T-helper 1 cell (primary cell): ENCODE results near the gene GPR137B.

Experiments
- DNase-seq, 5 donors: peaks; one replicate each; pipeline ENCODE4 v3.0.0-alpha.2; 2012 to 2020
- total RNA-seq, 4 donors: gene quantifications; one replicate each; lab custom pipeline; 2026; lab: John Stamatoyannopoulos, UW

Gene GPR137B
- total RNA-seq: 6.4 to 13.3 (median 11.4) reads per million in 4 donors

GRCh38 chr1:236142253-236143103 lies at the start of gene GPR137B:
TSS of gene GPR137B (plus strand) at chr1:236142539. CDS start at chr1:236142623, 84 bp downstream.
- DNase-seq: peak in 4 of 5 donors; percentile 34 to 43 (median 38)

DNA sequence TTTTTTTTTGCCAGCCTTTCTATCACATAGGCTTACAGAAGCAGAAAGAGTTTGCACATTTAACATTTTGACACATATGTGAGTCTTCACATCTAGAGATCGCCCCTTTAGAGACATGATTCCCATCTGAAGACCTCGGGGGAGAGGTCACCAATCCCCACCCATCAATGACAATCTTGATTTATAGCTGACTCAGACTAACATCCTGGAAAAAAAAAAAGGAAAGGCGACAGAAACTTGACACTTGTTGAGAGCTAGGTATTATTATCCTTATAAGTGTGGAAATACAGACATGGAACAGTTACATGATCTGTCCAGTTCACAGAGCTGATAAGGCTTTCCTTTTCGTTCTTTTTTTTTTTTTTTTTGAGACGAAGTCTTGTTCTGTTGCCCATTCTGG lies 49.4 kb upstream of the GPR137B start:
- DNase-seq: no peak

DNA sequence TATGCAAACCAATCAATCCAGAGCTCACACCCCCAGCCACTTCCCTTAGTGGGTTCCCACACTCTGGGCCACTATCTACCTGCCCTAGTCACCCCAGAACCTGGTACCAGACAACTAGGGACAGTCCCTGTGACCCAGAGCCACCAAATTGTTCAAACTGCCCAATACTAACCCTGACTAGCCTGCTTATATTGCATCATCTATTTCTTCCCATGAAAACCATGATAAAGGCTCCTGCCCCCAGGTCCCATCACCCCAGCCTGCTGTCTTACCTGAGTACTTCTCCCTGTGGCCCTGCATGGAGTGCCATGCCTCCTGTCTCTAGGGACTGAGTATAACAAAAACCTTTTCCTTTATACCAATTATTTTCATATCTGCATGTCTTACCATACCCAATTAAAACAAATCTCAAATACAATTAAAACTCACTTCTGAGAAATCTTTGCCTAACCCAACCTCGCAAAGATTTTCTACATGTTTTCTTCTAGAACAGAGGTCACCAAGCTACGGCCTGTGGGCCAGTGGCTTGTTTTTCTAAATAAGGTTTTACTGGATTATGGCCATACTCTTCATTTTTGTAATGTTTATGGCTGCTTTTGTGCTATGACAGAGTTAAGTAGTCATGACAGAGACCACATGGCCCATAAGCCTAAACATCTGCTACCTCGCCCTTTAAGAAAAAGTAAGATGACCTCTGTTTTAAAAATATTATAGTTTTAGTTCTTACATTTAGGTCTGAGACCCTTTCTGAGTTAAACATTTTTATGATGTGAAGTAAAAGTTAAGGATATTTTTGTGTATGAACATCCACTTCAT lies 46.4 kb upstream of the GPR137B start:
- no peak for DNase-seq

GRCh38 chr1:236096660-236097482 lies 45.5 kb upstream of the GPR137B start:
- peak; percentile 49 to 100 (median 87) for DNase-seq

- DNase-seq: no peak
These were observed 44.1 kb upstream of the GPR137B start for GRCh38 chr1:236098267-236098666.

- DNase-seq: no peak
These were observed 42.9 kb upstream of the GPR137B start for GRCh38 chr1:236099355-236099974.

DNA sequence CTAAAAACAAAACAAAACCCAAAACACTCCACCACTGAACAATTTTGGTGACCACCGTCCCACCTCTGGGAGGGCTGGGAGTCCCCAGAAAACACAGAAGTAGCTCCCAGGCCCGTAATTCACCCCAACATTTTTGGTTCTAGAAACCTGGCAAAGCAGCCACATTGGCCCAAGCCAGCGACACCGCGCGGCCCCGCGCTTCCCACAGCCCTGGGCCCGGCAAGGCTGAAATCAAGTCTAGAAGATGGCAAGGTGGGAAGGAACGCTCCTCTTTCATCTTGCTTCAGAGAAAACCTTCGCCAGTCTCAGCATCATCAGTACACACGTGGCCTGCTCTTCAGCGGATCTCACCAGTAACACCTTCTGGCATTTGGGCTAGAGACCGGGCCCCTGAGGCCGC lies 41.5 kb upstream of the GPR137B start:
- no peak for DNase-seq

DNA sequence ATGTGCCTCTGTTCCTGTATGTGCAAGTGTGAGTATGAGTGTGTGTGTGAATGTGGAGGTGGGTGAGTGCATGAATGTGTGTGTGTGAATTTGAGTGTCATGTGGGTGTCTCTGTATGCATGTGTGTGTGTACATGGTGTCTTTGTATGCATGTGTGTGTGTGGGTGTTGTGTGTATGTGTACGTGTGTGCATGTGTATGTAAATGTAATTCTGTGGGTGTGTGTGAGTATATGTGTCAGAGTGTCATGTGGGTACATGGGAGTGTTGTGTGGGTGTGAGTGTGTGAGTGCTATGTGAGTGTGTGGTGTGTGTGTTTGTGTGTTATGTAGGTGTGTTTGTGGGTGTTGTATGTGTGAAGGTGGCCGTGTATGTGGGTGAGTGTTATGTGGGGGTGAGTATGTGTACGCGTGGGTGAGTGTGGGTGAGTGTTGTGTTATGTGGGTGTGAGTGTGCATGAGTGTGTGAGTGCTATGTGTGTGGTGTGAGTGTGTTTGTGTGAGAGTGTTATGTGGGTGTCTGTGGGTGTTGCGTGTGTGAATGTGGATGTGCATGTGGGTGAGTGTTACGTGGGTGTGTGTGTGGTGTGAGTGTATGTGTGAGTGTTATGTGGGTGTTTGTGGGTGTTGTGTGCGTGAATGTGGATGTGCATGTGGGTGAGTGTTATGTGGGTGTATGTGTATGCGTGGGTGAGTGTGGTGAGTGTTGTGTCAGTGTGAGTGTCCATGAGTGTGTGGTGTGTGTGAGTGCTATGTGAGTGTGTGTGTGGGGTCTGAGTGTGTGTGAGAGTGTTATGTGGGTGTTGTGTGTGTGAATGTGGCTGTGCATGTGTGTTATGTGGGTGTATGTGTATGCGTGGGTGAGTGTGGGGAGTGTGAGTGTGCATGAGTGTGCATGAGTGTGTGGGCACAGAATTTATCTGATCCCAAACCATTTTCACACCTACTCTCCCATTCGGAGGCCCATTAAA lies 40.8 kb upstream of the GPR137B start:
- no peak for DNase-seq

DNA sequence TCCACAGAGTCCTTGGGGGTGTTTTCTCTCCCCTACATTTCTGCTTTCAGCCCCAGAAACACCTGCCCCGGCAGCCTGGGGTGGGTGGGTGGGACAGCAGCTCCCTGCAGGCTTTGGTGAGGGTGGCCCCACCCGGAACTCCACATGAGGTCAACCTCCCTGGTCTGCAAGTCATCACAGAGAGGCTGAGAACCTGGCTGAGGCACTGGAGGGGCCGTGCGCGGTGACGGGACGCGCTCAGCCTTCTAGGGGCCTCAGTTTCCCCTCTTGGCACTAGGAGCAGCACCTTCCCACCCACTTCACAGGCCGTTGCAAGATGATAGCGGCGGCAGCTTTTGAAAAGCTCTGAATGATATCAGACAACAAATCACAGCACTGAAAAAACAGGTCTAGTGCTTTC lies 39.7 kb upstream of the GPR137B start:
- no peak for DNase-seq

- DNase-seq: no peak
These were observed 39.3 kb upstream of the GPR137B start for GRCh38 chr1:236103059-236103458.

DNA sequence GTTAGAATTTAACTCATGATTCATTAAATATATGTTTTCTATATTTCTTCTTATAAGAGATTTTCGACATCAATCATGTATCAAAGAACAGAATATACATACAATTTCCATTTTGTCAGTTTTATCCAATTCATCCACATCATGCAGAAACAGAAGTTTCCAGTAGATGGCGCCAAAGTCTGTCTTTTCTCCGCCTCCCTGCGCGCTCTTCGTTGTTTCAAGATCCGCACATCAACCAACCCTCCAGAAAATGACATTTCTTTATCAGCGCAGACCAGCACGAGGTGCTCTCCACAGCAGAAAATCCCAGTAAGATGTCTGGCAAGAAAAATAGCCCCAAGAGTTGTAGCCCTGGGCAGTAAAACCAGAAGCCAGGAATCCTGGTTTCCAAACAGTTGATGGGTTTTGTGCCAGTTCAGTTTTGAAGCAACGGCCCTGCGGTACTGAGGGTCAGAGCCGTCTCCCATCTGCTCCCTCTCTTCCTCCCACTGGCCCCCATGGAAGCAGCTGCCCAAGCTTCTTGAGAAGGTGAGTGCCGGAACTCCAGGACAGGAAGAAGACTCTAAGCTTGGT lies 38.6 kb upstream of the GPR137B start:
- peak in 4 of 5 donors; percentile 35 to 56 (median 46) for DNase-seq

GRCh38 chr1:236107121-236107907 lies 35.0 kb upstream of the GPR137B start:
- no peak for DNase-seq

GRCh38 chr1:236108027-236108648 lies 34.2 kb upstream of the GPR137B start:
- no peak for DNase-seq

- no peak for DNase-seq
These were observed 32.2 kb upstream of the GPR137B start for GRCh38 chr1:236110137-236110536.

- no peak for DNase-seq
These were observed 30.6 kb upstream of the GPR137B start for GRCh38 chr1:236111527-236112331.

GRCh38 chr1:236112332-236112627 lies 30.1 kb upstream of the GPR137B start:
- DNase-seq: no peak

DNA sequence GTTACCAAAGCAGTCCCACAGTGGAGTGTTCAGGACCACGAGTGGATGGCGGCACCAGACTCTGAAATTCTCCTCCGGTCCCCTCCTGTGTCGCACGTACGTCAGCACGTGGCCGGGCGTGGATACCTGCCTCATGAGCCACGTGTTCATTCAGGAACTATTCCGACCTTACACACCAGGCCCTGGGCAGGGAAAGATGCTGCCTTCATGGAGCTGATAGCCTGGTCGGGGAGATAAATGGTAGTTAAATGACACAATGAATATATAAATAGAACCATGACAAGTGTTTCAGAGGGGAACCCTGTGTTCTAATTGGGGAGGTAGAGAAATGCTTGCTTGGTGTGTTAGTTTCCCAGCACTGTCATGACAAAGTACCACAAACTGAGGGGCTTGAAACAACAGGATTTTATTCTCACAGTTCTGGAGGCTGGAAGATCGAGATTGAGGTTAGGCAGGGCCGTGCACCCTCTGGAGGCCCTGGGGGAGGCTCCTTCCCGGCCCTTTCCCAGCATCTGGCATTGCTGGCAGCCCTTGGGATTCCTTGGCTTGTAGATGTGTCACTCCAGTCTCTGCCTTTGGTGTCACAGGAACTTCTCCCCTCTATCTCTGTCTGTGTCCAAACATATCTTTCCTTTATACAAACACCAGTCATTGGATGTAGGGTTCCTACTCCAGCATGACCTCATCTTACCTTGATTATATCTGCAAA lies 28.9 kb upstream of the GPR137B start:
- DNase-seq: no peak
